Astrocyte of the spinal cord (primary cell): ENCODE measurements around the gene EMP2.

Experiments
- DNase-seq: peaks from one replicate; pipeline ENCODE4 v3.0.0; 2011; ENCODE audit warnings: low read depth, low spot score
- H3K4me3 ChIP-seq: 2 replicates; pipeline ENCODE4 v1.5.1; 2011; ENCODE audit warnings: low read depth, mild to moderate bottlenecking, low read length, moderate library complexity
- in situ Hi-C: cut with HindIII; loops from 2 replicates; pipeline ENCODE4 v1.10.0; 2017; ENCODE audit warnings: low sequenced_read_pairs
- TF ChIP-seq, protein P1 (sequence below): IDR thresholded peaks from 2 replicates; pipeline ENCODE4 v1.5.1; 2012; ENCODE audit warnings: low read depth, mild to moderate bottlenecking, low read length, inconsistent platforms

Gene EMP2

DNA sequence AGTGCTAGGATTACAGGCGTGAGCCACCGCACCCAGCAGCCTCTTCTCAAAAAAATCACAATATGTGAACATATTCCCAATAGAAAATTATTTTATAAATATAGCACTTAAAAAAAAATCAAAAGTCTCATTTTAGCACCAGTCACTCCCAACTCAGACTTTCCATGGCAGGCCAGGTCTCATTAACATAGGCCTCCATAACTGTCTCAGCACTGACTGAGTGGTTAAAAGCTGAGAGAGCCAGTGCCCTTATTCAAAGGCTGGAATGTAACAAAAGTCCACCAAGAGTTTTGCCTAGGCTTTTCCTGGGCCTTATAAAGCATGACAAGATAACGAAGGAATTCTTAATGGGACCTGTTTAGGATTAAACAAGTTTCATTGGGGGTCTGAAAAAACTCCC is 79.8 kb downstream of the EMP2 start:
- TF ChIP-seq, protein P1, sequence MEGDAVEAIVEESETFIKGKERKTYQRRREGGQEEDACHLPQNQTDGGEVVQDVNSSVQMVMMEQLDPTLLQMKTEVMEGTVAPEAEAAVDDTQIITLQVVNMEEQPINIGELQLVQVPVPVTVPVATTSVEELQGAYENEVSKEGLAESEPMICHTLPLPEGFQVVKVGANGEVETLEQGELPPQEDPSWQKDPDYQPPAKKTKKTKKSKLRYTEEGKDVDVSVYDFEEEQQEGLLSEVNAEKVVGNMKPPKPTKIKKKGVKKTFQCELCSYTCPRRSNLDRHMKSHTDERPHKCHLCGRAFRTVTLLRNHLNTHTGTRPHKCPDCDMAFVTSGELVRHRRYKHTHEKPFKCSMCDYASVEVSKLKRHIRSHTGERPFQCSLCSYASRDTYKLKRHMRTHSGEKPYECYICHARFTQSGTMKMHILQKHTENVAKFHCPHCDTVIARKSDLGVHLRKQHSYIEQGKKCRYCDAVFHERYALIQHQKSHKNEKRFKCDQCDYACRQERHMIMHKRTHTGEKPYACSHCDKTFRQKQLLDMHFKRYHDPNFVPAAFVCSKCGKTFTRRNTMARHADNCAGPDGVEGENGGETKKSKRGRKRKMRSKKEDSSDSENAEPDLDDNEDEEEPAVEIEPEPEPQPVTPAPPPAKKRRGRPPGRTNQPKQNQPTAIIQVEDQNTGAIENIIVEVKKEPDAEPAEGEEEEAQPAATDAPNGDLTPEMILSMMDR = no peak
- no peak for DNase-seq
- in situ Hi-C loops = no loop called here
- H3K4me3 ChIP-seq = no peak overlapping the region

DNA sequence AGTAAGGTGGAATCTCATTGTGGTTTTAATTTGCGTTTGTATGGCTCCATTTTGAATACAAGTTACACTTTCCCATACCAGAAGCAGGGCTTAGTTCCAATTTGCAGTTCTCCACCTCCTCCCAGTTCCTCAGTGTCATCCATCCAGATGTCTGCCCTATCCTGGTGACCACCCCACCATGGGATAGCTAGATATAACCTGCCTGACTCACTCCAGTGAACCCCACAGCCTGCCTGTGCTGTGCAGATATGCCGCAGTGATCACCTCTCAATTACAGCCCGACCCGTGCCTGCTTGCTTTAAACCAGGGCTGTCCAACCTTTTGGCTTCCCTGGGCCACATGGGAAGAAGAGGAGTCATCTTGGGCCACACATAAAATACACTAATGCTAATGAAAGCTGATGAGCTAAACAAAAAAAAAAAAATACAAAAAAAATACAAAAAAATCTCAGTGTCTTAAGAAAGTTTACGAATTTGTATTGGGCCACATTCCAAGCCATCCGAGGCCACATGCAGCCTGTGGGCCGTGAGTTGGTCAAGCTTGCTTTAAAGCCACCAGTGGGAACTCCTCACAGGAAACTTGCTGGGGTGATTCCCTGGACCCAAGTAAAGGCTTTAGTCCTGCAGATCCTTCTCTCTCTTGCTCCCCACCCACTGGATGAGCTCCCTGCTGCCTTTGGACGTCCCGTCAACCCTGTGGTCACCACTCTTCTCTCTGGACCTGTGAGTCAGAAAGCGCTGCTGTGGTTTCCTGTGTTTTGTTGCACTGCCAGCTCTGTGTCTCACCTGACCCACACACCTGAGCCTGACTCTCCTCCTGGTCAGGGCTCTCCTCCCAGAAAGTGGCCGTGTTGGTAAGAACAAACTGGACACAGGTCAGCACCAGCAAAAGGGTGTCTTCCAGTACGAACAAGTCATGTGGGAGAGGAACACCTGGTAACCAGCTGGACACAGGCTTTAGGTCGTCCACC is 83.0 kb downstream of the EMP2 start:
- in situ Hi-C loops = no loop called here
- DNase-seq = no peak
- TF ChIP-seq, protein P1 = no peak
- H3K4me3 ChIP-seq = no peak overlapping the region

DNA sequence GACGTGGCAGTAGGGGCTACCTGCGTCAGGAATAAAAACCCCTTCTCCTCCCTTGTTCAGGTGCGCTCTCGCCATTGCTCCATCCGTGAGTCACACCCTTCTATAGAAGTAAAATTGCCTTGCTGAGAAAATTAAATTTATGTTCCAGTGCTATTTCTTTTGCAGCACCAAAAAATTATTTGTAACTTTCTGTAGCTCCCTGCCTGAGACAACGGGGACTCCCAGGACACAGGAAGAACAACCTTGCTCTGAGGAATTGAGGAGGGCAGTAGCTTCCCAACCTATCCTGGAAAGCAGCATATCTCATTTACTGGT is 85.4 kb downstream of the EMP2 start:
- no peak for DNase-seq
- TF ChIP-seq, protein P1 = no peak
- H3K4me3 ChIP-seq = no peak overlapping the region
- in situ Hi-C loops = no loop called here

DNA sequence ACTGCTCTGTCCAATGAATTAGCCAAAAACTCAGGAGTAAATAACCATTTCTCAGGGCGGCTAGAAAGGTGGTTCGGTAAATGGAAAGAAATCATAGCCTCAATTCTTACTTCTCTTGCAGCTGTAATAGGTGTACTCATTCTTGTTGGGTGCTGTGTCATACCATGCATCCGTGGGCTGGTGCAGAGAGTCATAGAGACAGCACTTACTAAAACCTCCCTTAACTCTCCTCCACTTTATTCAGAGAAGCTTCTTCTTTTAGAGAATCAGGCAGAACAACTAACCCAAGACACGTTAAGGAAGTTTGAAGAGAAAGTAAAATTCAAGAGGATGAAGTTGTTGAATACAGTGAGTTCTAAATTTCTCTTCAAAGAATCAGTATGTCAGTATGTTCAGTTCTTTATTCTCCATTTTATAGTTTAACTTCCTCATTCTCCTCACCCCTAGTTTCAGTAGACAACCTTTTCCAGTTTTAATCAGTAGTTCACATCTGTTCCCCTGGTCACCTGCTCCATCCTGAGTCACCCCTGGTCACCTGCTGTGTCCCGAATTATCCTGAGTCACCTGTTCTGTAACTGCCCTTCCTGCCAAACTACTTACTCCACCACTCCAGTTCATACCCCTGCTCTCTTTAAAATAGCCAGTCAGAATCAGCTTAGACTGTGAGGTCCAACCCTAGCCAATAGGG is 85.9 kb downstream of the EMP2 start:
- no peak for DNase-seq
- in situ Hi-C loops = no loop called here
- TF ChIP-seq, protein P1 = no peak
- H3K4me3 ChIP-seq = no peak overlapping the region

DNA sequence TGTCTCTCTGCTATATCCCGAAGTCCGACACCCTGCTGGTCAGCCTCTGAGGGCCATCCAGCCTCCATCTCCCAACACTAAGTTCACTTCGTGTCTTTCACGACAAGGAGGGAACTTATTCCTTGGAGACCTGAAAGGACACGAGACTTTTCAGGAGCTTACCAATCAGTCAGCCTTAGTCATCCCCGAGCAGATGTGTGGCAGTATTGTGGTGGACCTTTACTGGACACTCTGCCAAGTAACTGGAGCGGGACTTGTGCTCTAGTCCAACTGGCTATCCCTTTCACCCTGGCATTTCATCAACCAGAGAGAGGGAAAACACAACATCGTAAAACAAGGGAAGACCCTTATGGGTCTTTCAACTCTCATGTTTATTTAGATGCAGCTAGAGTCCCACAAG is 87.1 kb downstream of the EMP2 start:
- DNase-seq = no peak
- no peak overlapping the region for H3K4me3 ChIP-seq
- in situ Hi-C loops = no loop called here
- TF ChIP-seq, protein P1 = no peak

DNA sequence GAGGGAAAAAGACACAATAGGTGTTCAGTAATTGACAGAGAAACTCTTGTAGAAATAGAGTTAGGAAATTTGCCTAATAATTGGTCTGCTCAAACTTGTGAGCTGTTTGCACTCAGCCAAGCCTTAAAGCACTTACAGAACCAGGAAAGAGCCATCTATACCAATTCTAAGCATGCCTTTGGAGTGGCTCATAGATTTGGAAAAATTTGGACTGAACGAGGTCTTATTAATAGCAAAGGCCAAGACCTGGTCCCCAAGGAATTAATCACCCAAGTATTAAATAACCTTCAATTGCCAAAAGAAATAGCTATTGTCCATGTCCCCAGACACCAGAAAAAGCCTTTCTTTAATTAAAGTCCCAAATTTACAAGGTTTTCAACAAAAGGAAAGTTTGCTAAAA is 90.3 kb downstream of the EMP2 start:
- DNase-seq = no peak
- TF ChIP-seq, protein P1 = no peak
- H3K4me3 ChIP-seq = no peak overlapping the region
- in situ Hi-C loops = no loop called here
